Head of caudate nucleus (tissue), 42 donors: ENCODE measurements around the gene OTUD6A.

Source experiments
- DNase-seq, 42 donors: peaks; one replicate each; pipeline versions ENCODE4 v3.0.0 to v3.0.0-alpha.2; 2020 to 2021; ENCODE audit warnings: mixed read lengths in 7 of 42
- intact Hi-C: fragments of 100-400 bp; cut with DNase I; formaldehyde crosslinking; loops from one replicate; pipeline ENCODE4 v1.15.0; 2022

OTUD6A gene, protein sequence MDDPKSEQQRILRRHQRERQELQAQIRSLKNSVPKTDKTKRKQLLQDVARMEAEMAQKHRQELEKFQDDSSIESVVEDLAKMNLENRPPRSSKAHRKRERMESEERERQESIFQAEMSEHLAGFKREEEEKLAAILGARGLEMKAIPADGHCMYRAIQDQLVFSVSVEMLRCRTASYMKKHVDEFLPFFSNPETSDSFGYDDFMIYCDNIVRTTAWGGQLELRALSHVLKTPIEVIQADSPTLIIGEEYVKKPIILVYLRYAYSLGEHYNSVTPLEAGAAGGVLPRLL

DNA sequence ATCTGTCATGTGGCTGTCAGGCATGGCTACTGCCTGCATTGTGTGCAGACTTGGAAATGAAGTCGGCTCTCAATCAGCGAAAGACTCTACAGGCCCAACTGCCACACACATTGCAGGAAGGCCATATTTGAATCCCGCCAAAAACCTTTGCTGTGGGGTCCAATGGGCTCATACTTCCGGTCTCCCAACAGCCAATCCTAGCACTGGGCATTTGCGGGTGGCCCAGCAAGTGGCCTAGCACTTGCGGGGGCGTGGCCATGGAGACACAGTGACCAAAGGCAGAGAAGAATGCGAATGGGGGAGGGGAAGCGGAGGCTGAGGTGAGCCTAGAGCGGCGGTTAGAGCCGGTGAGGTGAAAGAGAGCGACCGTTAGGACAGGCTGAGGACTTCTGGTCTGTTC is at the start of gene OTUD6A:
TSS of gene OTUD6A (plus strand) at position 382 of the 400 bp plus-strand sequence. CDS start 68 bp downstream, outside the sequence.
- no peak for DNase-seq
- intact Hi-C loops = no loop called here

DNA sequence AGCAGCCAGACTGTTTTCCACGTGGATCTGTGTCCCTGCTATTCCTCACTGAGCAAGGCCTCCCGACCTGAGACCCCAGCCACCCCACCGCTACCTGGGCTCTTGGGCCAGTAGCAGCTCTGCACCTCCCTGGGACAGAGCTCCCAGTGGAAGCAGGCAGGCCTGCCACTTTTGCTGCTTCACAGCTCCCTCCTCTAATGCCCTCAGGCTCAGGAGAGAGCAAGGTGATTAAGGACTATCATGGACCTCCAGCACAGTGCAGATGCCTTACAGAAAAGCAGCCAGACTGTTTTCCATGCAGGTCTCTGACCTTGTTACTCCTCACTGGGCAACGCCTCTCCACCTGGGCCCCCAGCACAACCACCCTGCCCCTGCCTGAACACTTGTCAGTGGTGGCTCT is 49.5 kb upstream of the OTUD6A start:
- no peak for DNase-seq
- intact Hi-C loops = no loop called here

DNA sequence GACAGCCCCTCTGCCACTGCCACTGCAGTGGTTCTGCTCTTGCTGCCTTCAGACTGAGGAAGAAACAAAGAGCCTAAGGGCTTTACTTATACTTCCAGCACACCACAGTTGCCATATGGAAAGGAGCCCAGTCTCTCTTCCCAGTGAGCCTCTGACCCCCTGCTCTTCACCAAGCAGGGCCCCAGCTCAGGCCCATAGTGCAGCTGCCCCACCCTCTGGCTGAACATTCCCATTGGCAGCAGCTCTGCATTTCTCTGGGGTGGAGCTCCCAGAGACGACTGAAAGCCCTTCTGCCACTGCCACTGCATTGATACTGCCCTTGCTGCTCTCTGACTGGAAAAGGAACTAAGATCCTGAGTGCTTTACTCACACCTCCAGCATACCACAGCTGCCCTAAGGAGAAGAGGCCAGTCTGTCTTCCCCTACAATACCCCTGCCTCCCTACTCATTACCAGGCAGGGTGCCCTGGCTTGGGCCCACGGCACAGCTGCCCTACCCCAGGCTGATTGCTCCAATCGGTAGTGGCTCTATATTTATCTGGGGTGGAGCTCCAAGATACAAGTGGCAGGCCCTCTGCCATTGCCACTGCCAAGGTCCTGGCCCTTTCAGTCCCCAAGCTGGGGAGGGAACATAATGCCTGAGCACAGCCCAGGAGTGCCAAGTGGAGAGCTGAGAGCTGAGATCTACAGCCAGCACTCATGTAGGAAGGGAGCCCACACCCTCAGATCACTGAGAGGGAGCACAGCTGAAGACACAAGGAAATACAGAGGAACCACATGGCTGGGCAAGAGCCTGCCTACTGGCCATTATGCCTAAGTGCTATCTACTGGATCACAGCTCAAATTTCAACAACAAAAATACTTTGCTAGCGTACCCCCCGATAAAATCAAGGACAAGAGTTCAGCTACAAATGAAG is 48.5 kb upstream of the OTUD6A start:
- no peak for DNase-seq
- intact Hi-C loops = no loop called here

DNA sequence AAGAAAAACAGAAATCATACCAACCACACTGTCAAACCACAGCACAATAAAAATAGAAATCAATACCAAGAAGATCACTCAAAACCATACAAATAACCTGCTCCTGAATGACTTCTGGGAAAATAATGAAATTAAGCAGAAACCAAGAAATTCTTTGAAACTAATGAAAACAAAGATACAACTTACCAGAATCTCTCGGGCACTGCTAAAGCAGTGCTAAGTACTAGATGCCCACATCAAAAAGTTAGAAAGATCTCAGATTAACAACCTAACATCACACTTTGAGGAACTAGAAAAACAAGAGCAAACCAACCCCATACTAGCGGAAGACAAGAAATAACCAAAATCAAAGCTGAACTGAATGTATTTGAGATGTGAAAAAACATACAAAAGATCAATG is 45.7 kb upstream of the OTUD6A start:
- intact Hi-C loops = no loop called here
- no peak for DNase-seq

DNA sequence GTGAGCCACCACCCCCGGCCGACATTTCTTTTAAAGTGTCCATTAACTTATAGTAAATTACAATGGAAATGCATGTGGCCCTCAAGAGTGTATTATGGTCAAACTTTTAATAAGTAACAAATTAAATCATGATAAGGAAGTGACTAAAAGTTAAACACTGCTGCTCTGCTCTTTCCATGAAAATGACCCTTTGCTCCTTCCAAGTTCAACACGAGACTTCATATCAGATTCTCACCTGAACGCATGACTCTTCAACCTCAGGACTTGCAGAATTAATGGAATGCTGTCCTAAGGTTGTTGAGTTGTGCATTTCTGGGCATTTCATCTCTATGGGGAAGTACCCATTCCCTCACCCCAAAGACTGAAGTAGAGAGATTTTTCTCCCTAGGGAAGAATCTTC is 39.6 kb upstream of the OTUD6A start:
- intact Hi-C loops = no loop called here
- no peak for DNase-seq

DNA sequence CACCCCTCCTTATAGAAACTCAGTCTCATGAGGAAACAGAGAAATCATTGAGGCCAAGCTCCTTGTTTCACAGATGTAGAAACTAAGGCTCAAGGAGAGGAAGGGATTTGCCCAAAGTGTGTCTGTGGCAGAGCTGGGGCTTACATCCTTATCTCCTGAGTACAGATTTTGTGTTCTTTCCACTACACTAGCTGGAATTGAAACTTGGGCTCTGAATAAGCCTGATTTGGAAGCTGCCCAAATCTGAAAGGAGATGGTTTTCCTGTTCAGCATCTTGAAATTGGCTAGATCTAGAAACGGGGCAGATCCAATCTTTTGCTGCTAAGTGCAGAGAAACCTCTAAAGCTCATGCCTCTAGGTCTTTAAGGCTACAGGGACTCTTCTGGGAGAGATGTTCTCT is 36.8 kb upstream of the OTUD6A start:
- no peak for DNase-seq
- intact Hi-C loops = no loop called here

DNA sequence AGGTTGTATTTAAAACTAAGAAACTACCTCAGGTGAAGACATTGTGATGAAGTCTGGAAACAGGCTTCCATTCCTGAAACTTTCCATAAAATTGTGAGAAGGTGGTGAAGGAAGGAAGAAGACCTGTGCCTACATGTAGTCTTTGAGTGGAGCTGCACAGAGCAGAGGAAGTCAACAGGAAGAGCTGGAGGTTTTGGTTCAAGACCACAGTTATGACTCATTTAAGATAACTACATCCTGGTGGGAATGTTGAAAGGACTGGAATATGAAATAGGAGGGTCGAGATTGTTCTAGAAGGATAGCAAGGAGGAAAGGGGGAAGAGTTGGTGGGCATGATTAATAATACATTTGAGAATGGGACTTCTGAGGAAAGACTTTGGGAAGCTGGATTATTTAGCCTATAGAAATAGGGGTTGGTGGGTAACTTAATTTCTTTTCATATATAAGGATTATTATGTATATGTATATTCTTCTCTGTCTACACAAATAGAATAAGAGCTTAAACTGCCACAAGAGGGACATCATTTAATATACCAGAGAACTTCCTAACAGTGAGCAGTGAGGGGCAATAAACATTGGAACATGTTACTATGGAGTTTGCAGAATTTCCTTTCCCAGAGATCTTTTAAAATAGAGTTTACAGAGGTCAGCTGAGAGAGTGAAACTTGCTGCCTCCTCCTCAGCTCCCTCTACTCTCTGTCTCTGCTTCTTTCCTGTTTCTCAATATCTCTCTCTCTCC is 36.0 kb upstream of the OTUD6A start:
- intact Hi-C loops = no loop called here
- no peak for DNase-seq

DNA sequence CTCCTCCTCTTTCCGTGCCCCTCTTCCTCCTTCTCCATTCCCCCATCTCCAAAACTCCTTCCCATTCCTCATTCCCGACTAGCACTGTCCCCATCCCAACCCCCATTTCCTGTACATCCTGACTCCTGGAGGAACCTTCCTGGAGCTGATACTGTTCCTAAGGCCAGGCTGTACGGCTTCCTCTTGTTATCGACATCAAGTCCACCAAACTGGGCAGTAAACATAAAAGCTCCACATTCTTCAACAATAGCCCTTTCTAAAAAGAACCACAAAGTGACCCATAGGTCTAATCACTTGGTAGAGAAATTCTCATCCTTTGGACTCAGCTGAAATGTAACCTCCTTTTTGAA is 35.4 kb upstream of the OTUD6A start:
- DNase-seq = no peak
- intact Hi-C loops = no loop called here

DNA sequence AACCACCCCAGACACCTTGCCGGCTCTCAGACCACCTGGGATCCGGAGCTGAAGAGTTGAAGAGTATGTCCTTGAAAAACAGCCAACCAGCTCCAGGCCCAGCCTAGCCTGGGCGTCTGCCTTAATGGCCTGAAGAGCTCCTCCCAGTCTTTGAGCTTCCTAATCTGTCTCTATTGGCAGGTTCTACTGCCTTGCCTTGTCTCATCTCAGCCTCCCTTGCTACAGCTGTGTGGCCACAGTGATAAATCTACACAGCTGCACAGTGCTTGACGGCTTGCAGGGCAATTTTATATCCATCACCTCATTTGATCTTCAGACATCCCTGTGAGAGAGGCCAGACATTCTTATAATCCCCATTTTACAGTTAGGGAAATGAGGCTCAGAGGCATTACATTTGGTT is 32.4 kb upstream of the OTUD6A start:
- intact Hi-C loops = loop anchor here (10.0 kb wide), 1 partner anchor 495 kb away; no protein-coding TSS in a partner anchor
- DNase-seq = no peak

DNA sequence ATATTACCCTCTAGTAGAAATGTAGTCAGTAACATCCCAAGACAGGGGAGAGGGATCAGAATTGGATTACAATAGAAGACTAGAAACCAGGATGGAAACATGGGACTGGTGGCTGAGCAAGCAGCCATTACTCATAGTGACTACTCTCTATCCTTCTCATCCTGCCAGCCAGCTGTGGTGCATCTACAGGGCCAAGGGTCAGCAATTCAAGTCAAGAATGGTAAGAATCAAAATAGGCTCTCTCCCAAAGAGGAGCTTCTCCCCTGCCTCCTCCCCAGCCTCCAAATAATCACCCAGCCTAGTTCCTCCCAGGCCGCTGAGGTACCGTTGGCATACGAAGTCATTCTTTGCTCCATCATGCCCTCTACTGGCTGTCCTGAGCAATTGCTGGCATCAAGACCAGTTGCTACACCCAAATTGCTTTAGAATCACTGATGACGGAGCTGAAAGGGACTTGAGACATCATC is 31.9 kb upstream of the OTUD6A start:
- DNase-seq = peak in 37 of 42 donors; percentile 3 to 71 (median 45)
- intact Hi-C loops = loop anchor here (10.0 kb wide), 1 partner anchor 496 kb away; no protein-coding TSS in a partner anchor

DNA sequence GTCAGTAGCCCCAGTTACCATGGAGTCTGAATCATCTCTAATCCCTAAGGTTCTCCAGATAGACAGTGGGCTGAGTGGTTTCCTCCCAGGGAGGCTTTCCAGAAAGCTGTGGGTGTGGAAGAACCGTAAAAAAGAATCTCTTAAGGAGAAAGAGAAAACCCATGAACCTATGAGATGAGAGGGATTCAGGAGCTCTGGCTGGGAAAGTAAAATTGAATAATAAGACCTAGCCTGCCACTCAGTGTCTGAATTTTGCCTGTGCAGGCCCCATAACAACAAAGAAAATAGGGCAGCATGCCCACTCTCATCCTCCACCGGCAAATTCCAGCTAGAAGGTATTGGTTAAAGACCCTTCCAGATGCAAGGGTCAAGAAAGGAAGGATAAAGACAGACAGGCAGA is 29.5 kb upstream of the OTUD6A start:
- no peak for DNase-seq
- intact Hi-C loops = loop anchor here (10.0 kb wide), 1 partner anchor 498 kb away; no protein-coding TSS in a partner anchor

DNA sequence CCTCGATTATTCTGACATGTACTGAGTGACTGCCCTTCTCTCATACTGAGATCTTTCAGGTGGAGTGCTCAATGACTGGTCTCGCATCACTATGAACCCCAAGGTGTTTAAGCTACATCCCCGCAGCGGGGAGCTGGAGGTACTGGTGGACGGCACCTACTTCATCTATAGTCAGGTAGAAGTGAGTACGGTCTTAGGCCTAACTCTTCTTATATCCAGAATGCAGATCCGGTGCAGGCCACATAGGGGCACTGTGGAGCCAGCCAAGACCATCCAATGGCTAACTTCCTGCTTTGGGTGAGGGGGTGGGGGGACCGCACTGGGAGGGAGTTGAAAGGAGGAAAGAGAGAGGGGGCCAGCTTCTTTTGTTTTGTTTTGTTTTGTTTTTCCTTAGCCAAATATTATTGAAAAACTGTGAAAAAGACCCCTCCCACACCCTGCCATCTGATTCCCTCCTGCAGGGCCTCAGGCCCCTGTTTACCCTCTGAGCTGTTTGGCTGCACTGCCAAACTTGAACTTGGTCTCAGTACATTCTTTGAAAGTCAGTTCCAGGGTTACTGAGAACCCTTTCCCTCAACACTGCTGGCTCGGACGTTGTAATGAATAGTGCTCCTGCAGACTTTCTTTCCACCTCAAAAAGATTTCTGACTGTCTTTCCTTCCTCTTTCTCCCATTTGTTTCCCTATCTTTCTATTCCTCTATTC is 28.8 kb upstream of the OTUD6A start:
- DNase-seq = peak in 21 of 42 donors; percentile 1 to 50 (median 19)
- intact Hi-C loops = loop anchor here (10.0 kb wide), 1 partner anchor 499 kb away; no protein-coding TSS in a partner anchor

DNA sequence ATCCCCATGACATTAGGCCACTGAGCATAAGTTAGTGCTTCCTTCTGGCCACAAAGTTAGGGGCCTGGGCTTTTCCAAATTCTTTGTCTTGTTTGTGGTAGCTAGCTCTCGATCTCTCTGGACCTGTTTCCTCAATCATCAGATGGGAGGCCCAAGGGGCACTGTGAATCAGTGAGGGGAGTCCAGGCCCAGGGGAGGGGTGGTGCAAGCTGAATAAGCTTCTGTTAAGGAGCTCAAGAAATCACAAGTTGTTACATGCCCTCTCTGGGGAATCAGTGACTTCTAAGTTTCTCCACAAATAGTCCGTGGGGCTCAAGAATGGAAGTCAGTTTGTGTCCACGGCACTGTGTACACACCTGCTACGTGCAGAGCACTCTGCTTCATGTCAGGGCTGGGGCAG is 27.6 kb upstream of the OTUD6A start:
- intact Hi-C loops = loop anchor here (10.0 kb wide), 1 partner anchor 500 kb away; no protein-coding TSS in a partner anchor
- no peak for DNase-seq

DNA sequence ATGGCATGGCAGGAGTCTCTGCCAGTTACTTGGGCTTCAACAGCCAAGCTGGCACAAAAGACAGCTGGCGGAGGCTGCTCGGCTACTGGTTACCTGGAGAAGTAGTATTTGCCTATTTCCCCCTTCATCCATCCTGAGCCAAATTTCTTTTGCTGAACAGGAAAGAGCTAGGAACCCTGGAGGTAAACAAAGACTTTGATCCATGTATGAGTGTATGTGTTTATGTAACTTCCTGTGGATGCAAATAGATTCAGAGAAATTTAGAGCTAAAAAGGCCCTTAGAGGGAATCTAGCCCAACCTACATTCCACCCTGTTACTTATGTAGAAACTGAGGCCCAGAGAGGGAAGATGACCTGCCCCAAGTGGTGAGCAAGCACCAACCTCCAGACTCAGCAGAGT is 23.7 kb upstream of the OTUD6A start:
- no peak for DNase-seq
- intact Hi-C loops = loop anchor here (10.0 kb wide), 1 partner anchor 504 kb away; no protein-coding TSS in a partner anchor

DNA sequence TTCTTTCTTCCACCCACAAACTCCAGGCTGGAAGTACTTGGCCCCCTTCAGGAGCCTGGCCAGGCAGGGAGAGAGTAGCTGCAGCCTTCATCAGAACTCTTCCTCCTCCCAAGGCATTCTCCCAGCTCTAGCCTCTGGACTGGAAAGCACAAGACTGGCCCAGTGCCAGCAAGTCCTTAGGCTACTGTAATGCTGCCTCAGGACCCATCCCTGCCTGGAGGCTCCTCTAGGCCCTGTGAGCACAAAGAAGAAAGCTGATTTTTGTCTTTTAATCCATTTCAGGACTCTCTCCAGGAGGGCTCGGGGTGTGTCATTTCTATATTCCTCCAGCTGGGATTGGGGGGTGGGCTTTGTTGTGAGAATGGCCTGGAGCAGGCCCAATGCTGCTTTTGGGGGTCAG is 23.3 kb upstream of the OTUD6A start:
- intact Hi-C loops = loop anchor here (10.0 kb wide), 1 partner anchor 504 kb away; no protein-coding TSS in a partner anchor
- no peak for DNase-seq

DNA sequence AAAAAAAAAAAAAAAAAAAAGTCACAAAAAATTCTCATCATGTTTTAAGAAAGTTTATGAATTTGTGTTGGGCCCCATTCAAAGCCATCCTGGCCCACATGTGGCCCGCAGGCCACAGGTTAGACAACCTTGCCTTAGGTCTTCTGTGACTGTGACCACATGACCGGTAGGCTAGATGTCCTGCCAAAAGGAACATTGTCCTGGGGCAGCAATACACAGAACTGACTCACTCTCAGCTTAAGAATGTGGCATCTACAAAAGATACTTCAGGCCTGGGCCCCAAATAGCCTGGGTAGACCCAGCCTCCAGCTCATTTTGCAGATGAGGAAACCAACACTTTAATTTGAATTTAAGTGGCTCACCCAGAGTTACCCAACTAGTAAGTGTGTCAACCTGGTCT is 22.5 kb upstream of the OTUD6A start:
- DNase-seq = no peak
- intact Hi-C loops = loop anchor here (10.0 kb wide), 1 partner anchor 505 kb away; no protein-coding TSS in a partner anchor

DNA sequence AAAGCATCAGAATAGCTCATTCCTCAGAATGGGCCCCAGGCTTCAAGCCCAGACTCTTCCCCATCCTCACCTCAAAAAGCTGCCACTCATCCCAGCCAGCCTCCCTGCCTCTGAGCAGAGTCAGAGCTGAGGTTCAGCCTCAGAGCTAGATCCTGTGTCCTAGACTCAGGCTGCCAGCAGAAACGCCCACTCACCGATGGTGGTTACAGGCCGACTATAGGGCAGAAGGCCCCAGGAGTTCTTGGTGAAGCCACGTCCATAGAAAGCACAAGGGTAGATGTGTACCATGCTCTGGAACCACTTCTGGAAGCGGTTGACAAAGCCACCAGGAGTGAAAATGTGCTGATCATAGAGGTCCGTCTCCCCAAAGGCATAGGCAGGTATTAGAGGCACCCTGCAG is 20.3 kb upstream of the OTUD6A start:
- intact Hi-C loops = no loop called here
- DNase-seq = no peak
